H1 (cell line): Measurements from ENCODE around the gene PROZ. TPM values are rescaled to one million over a fixed set of nuclear protein-coding genes. Genes with fewer than 3 reads are reported as not detected.

Experiments used
- CTCF ChIA-PET: fragments of 300-600 bp; sonication (Branson Sonifier 250); formaldehyde crosslinking; loops from one replicate; lab custom pipeline; 2021; ENCODE audit not compliant: partially characterized antibody; lab: Charles Lee
- POLR2A ChIA-PET: fragments of 300-600 bp; sonication (Branson Sonifier 250); formaldehyde crosslinking; loops from one replicate; lab custom pipeline; 2021; ENCODE audit warnings: inconsistent platforms; ENCODE audit not compliant: partially characterized antibody; lab: Charles Lee
- DNase-seq, 2 experiments: peaks; one replicate each; pipeline versions ENCODE4 v3.0.0 to v3.0.0-alpha.2; 2010 to 2022; ENCODE audit warnings: low spot score in 2 of 2, low read depth in 1 of 2, mixed read lengths in 1 of 2
- FAIRE-seq: peaks from 2 replicates; lab custom pipeline; 2011; peaks lifted over from hg19 to GRCh38; lab: Jason Lieb, UNC
- H2AFZ ChIP-seq: 2 replicates; pipeline ENCODE4 v1.8.1; 2012; ENCODE audit warnings: low read length, inconsistent platforms
- H2AK5ac ChIP-seq: 2 replicates; pipeline ENCODE4 v1.6.1; 2013; ENCODE audit warnings: low read depth, low read length
- H2BK120ac ChIP-seq: replicated peaks from 2 replicates; pipeline ENCODE3; 2013; ENCODE audit warnings: low read depth, low read length, inconsistent platforms
- H2BK12ac ChIP-seq: 2 replicates; pipeline ENCODE4 v1.6.1; 2013; ENCODE audit warnings: low read depth, low read length
- H2BK15ac ChIP-seq: 2 replicates; pipeline ENCODE4 v1.6.1; 2013; ENCODE audit warnings: low read length
- H2BK20ac ChIP-seq: 2 replicates; pipeline ENCODE4 v1.6.1; 2013; ENCODE audit warnings: low read length
- H2BK5ac ChIP-seq: 2 replicates; pipeline ENCODE4 v1.6.1; 2013; ENCODE audit warnings: low read depth, low read length
- H3K14ac ChIP-seq: 2 replicates; pipeline ENCODE4 v1.6.1; 2013; ENCODE audit warnings: inconsistent platforms; ENCODE audit not compliant: insufficient read length
- H3K18ac ChIP-seq: 2 replicates; pipeline ENCODE4 v1.6.1; 2013; ENCODE audit warnings: low read length; ENCODE audit errors: extremely low read depth
- H3K23ac ChIP-seq: 2 replicates; pipeline ENCODE4 v1.6.1; 2013; ENCODE audit warnings: inconsistent platforms; ENCODE audit not compliant: insufficient read length
- H3K23me2 ChIP-seq: 2 replicates; pipeline ENCODE4 v1.6.1; 2013; ENCODE audit warnings: low read depth, low read length
- H3K27ac ChIP-seq: 2 replicates; pipeline ENCODE4 v1.6.1; 2011; ENCODE audit warnings: low read depth, low read length, inconsistent platforms
- H3K27me3 ChIP-seq, 4 experiments: replicated peaks in 1 of 4; 1 replicate in 1 of 4; 2 replicates in 3 of 4; pipeline versions ENCODE4 v1.6.1 to v1.8.1; 2011 to 2013; ENCODE audit warnings: low read length in 3 of 4, mild to moderate bottlenecking in 3 of 4, inconsistent platforms in 2 of 4, mixed read lengths in 2 of 4, moderate library complexity in 1 of 4; ENCODE audit not compliant: control insufficient read depth in 3 of 4, insufficient read depth in 3 of 4; ENCODE audit errors: extremely low read depth in 1 of 4
- H3K36me3 ChIP-seq, 4 experiments: 2 replicates each; pipeline versions ENCODE4 v1.6.1 to v1.8.1; 2011 to 2013; ENCODE audit warnings: mild to moderate bottlenecking in 4 of 4, low read length in 3 of 4, moderate library complexity in 2 of 4, control low read depth in 1 of 4, inconsistent platforms in 1 of 4; ENCODE audit not compliant: insufficient read depth in 4 of 4, control insufficient read depth in 2 of 4
- H3K4ac ChIP-seq: replicated peaks from 2 replicates; pipeline ENCODE3; 2013; ENCODE audit warnings: low read length, low read depth, mixed read lengths, inconsistent platforms; ENCODE audit not compliant: insufficient read length
- H3K4me1 ChIP-seq, 4 experiments: replicated peaks in 1 of 4; 1 replicate in 1 of 4; 2 replicates in 3 of 4; pipeline versions ENCODE4 v1.6.1 to v1.8.1; 2011 to 2013; ENCODE audit warnings: low read length in 3 of 4, inconsistent platforms in 2 of 4, mixed read lengths in 1 of 4; ENCODE audit not compliant: insufficient read depth in 4 of 4, control insufficient read depth in 3 of 4
- H3K4me2 ChIP-seq, 2 experiments: 2 replicates each; pipeline versions ENCODE4 v1.6.1 to v1.8.1; 2011 to 2013; ENCODE audit warnings: low read depth in 2 of 2, low read length in 2 of 2, control low read depth in 1 of 2, inconsistent platforms in 1 of 2, mild to moderate bottlenecking in 1 of 2; ENCODE audit not compliant: insufficient read depth in 1 of 2
- H3K4me3 ChIP-seq, 4 experiments: fragments of 200-600, 300-600 bp in 1 of 4; sonication (generic), shearing (Covaris generic), sonication (Bioruptor Twin) in 1 of 4; 2 replicates each; pipeline versions ENCODE4 v1.5.1 to v1.8.1; 2011 to 2016; ENCODE audit warnings: low read length in 4 of 4, low read depth in 3 of 4, control low read depth in 2 of 4, inconsistent platforms in 2 of 4, mild to moderate bottlenecking in 2 of 4, mixed read lengths in 1 of 4, moderate library complexity in 1 of 4; ENCODE audit not compliant: insufficient read depth in 2 of 4; ENCODE audit errors: extremely low read depth in 1 of 4
- H3K56ac ChIP-seq: replicated peaks from 2 replicates; pipeline ENCODE3; 2013; ENCODE audit warnings: low read depth, mild to moderate bottlenecking, mixed read lengths, low read length, inconsistent platforms; ENCODE audit not compliant: insufficient read length
- H3K79me1 ChIP-seq: 2 replicates; pipeline ENCODE4 v1.6.1; 2013; ENCODE audit warnings: low read depth, low read length, control low read depth
- H3K79me2 ChIP-seq, 2 experiments: 2 replicates each; pipeline versions ENCODE4 v1.6.1 to v1.8.1; 2012 to 2013; ENCODE audit warnings: low read length in 2 of 2, mild to moderate bottlenecking in 2 of 2, inconsistent platforms in 1 of 2; ENCODE audit not compliant: insufficient read depth in 2 of 2, control insufficient read depth in 1 of 2
- H3K9ac ChIP-seq, 4 experiments: replicated peaks in 1 of 4; 1 replicate in 1 of 4; 2 replicates in 3 of 4; pipeline versions ENCODE4 v1.6.1 to v1.8.1; 2011 to 2013; ENCODE audit warnings: low read depth in 3 of 4, low read length in 3 of 4, control low read depth in 2 of 4, mild to moderate bottlenecking in 2 of 4, moderate library complexity in 2 of 4, inconsistent platforms in 1 of 4; ENCODE audit errors: extremely low read depth in 1 of 4
- H3K9me3 ChIP-seq, 2 experiments: 2 replicates each; pipeline versions ENCODE4 v1.6.1 to v1.8.1; 2012 to 2013; ENCODE audit warnings: mild to moderate bottlenecking in 2 of 2, moderate library complexity in 2 of 2, control low read depth in 1 of 2, inconsistent platforms in 1 of 2, low read depth in 1 of 2, low read length in 1 of 2, mixed read lengths in 1 of 2; ENCODE audit not compliant: insufficient read depth in 2 of 2
- H4K20me1 ChIP-seq, 2 experiments: replicated peaks in 1 of 2; 2 replicates each; pipeline versions ENCODE3 to v1.8.1; 2011 to 2013; ENCODE audit warnings: inconsistent platforms in 2 of 2, low read length in 2 of 2, mild to moderate bottlenecking in 1 of 2; ENCODE audit not compliant: insufficient read depth in 2 of 2, control insufficient read depth in 1 of 2
- H4K5ac ChIP-seq: 2 replicates; pipeline ENCODE4 v1.6.1; 2013; ENCODE audit warnings: low read length, low read depth, mixed read lengths, inconsistent platforms; ENCODE audit not compliant: insufficient read length
- H4K8ac ChIP-seq: 2 replicates; pipeline ENCODE4 v1.8.0; 2013; ENCODE audit warnings: mild to moderate bottlenecking, moderate library complexity, low read length, inconsistent platforms; ENCODE audit not compliant: insufficient read depth; ENCODE audit errors: extremely low read depth
- H4K91ac ChIP-seq: replicated peaks from 2 replicates; pipeline ENCODE3; 2013; ENCODE audit warnings: low read length, mixed read lengths, inconsistent platforms; ENCODE audit not compliant: insufficient read length
- ASH2L ChIP-seq: fragments of 200-600, 300-600 bp; sonication (generic); IDR thresholded peaks from one replicate; pipeline ENCODE4 v1.7.1; 2017; ENCODE audit warnings: low read length
- JUN ChIP-seq: IDR thresholded peaks from 2 replicates; pipeline ENCODE4 v1.6.1; 2011; ENCODE audit warnings: low read depth, mild to moderate bottlenecking, improper control_type of control experiment, low read length
- KDM1A ChIP-seq: fragments of 200-600, 300-600 bp; sonication (generic); IDR thresholded peaks from 2 replicates; pipeline ENCODE4 v1.7.1; 2016; ENCODE audit warnings: mild to moderate bottlenecking, low read length, borderline replicate concordance
- NANOG ChIP-seq: IDR thresholded peaks from 2 replicates; pipeline ENCODE4 v1.6.1; 2011; ENCODE audit warnings: low read length, low read depth, mild to moderate bottlenecking, inconsistent platforms; ENCODE audit not compliant: insufficient read depth, poor library complexity, severe bottlenecking
- POLR2AphosphoS5 ChIP-seq: IDR thresholded peaks from 2 replicates; pipeline ENCODE4 v1.6.1; 2011; ENCODE audit warnings: low read depth, low read length
- SAP30 ChIP-seq: fragments of 300-600 bp; sonication (generic); IDR thresholded peaks from 2 replicates; pipeline ENCODE4 v1.7.1; 2012; ENCODE audit warnings: low read length, moderate library complexity, mild to moderate bottlenecking, inconsistent platforms; ENCODE audit not compliant: insufficient read depth, insufficient replicate concordance
- SIN3A ChIP-seq, 2 experiments: IDR thresholded peaks in 1 of 2; conservative IDR thresholded peaks in 1 of 2; 2 replicates each; pipeline ENCODE4 v1.6.1; 2011 to 2012; ENCODE audit warnings: low read length in 2 of 2, improper control_type of control experiment in 1 of 2, low read depth in 1 of 2, mild to moderate bottlenecking in 1 of 2
- SP2 ChIP-seq: IDR thresholded peaks from 2 replicates; pipeline ENCODE4 v1.6.1; 2012; ENCODE audit warnings: mild to moderate bottlenecking, low read length, inconsistent platforms
- SRF ChIP-seq: IDR thresholded peaks from 2 replicates; pipeline ENCODE4 v1.6.1; 2011; ENCODE audit warnings: mild to moderate bottlenecking, low read depth, low read length, moderate library complexity
- TEAD4 ChIP-seq: IDR thresholded peaks from 2 replicates; pipeline ENCODE4 v1.6.1; 2012; ENCODE audit warnings: low read depth, low read length, inconsistent platforms, mixed read lengths
- ZNF274 ChIP-seq: IDR thresholded peaks from 2 replicates; pipeline ENCODE4 v1.7.0; 2012; ENCODE audit warnings: low read length, borderline replicate concordance; ENCODE audit errors: extremely low read depth
- WGBS, 2 experiments: shearing (Covaris generic) in 1 of 2; methylation state at CpG; one replicate each; pipeline versions ENCODE4 v1.1.6 to v1.1.7; 2013 to 2015; ENCODE audit warnings: low lambda C conversion rate in 2 of 2, mixed read lengths in 2 of 2, inconsistent platforms in 1 of 2, low coverage in 1 of 2, missing lambda C conversion rate in 1 of 2; ENCODE audit not compliant: insufficient replicate concordance in 2 of 2, insufficient coverage in 1 of 2, insufficient read length in 1 of 2; ENCODE audit errors: extremely low coverage in 1 of 2, missing lambda C conversion rate in 1 of 2; 5-methylcytosine and 5-hydroxymethylcytosine counted together
- polyA plus RNA-seq, 7 experiments: library from polyadenylated mRNA; depleted of rRNA in 3 of 7; stranded (reverse) in 5 of 7; unstranded in 2 of 7; fragments of >200 nt in 5 of 7; fragments of 200-250 nt in 2 of 7; gene quantifications; 1 replicate in 5 of 7; 2 replicates in 1 of 7; 4 replicates in 1 of 7; pipeline versions ENCODE4 v1.2.1 to v1.2.3, GENCODE V29; 2011 to 2013; ENCODE audit warnings: missing spikeins in 2 of 7, mixed read lengths in 2 of 7
- total RNA-seq: library from RNA; stranded (reverse); fragmentation: NEBNext Ultra II Directional; extraction: Animal tissue kit (Norgen Biotek cat#: 25700); gene quantifications from 2 replicates; pipeline ENCODE4 v1.2.1, GENCODE V29; 2021

PROZ gene
- total and polyA plus RNA-seq, 2 of the 8 experiments (the other 6 are each of a cell fraction or from before 2014, with no cell fraction given) = not detected

DNA sequence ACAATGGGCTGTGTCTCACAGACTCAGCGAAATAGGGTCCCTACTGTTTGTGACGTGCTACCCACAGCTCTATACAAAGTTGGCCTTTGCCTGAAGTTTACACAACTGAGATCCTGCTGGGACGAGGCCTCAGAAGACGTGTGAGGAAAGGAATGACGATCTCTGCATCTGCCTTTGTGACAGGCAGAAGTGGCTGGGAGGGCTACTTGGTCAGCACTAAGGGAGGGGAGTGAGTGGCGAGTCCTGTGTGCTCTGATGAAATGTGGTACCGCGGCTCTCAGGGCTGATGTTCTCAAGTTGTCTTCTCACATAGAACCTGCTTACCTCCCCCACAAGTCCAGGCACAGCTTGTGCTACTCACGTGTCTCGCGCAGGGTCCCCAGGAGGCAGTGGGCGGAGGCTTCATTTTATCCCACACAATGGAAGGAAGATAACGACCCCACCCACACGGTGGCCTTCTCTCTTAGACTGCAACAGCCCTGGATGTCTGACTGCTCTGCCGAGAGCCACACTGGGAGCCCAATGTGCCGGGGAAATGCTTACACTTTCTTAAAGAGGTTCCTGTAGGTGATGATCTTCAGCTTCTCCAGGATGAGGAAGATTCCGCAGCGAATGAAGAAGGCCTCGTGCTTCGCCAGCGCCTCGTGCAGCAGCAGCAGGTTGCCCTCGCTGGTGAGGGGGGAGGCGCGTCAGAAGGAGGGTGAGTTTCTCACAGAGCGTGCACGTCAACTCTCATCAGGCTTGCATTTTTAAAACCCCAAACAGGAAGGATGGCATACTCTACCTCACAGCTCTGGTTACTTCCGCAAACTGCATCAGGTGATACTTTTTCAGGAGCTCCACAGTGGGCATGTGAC, 21.2 kb downstream of the PROZ start:
- H3K36me3 ChIP-seq = peaks cover 23 to 76% (median 62%) of the 10 kb centered on the region in 4 experiments
- POLR2A ChIA-PET = interaction anchor here (0.6 to 1.5 kb wide), 5 partner anchors 11 to 92 kb away, joined by 3 to 6 read pairs (median 4); no protein-coding TSS in a partner anchor
- TF ChIP-seq SAP30 = no peak
- no peak for TF ChIP-seq NANOG
- no peak for TF ChIP-seq KDM1A
- no peak for TF ChIP-seq SP2
- TF ChIP-seq TEAD4 = no peak
- TF ChIP-seq JUN = no peak
- peak; percentile 47; the same call in 1 of the 2 replicates for TF ChIP-seq POLR2AphosphoS5
- TF ChIP-seq ZNF274 = no peak
- no peak for TF ChIP-seq SRF
- TF ChIP-seq ASH2L = no peak
- TF ChIP-seq SIN3A (conservative IDR thresholded peaks at IDR 0.05 in 1 of 2, IDR thresholded peaks at IDR 0.05 in 1 of 2; ENCODE audit: low read depth in 1 of 2, low read length in 2 of 2) = 0 out of 4 replicates have a peak, but pooled peaks of 1 of the 2 experiments have one; percentile 27

More for the DNA sequence above, 21.2 kb downstream of the PROZ start:
- Histone ChIP-seq H4K91ac (no peak overlapping the region), H4K20me1 (peaks cover 6 to 18% of the 10 kb centered on the region in 2 experiments), H2BK15ac (no peak overlapping the region), H3K14ac (no peak overlapping the region), H3K27me3 (no peaks in the 10 kb centered on the region), H3K18ac (no peak overlapping the region), H3K4me2 (peak overlapping the region in 1 of 2 experiments; percentile 9; a peak in 2 of 4 replicates), H3K9me3 (no peaks in the 10 kb centered on the region), H3K4me3 (no peak overlapping the region; a peak in 1 of 8 replicates), H3K79me1 (no peaks in the 10 kb centered on the region), H2BK120ac (no peak overlapping the region), H2AK5ac (no peak overlapping the region), H4K8ac (no peak overlapping the region; the same call in 1 of the 2 replicates), H4K5ac (no peak overlapping the region), H3K4ac (no peak overlapping the region), H3K23ac (no peak overlapping the region), H3K56ac (no peak overlapping the region), H3K4me1 (peaks cover 0 to 10% (median 2%) of the 10 kb centered on the region in 4 experiments; a peak in 5 of 7 replicates), H2BK12ac (no peak overlapping the region), H3K9ac (no peak overlapping the region), H3K79me2 (no peaks in the 10 kb centered on the region), H3K23me2 (no peaks in the 10 kb centered on the region), H3K27ac (0 out of 2 replicates have a peak overlapping the region, but pooled peaks have one; percentile 12), H2BK20ac (no peak overlapping the region), H2AFZ (no peak overlapping the region), H2BK5ac (no peak overlapping the region)
- CTCF ChIA-PET = interaction anchor here (0.7 to 1.2 kb wide), 2 partner anchors 23 to 147 kb away, joined by 3 to 5 read pairs; no protein-coding TSS in a partner anchor
- DNase-seq = no peak
- no peak for FAIRE-seq
- WGBS, 2 experiments = 82% methylated on average over 28 of the region's 28 CpGs; no CpG with 5 or more reads in 1 of the 2 experiments
